DOHH2 (cell line): Measurements from ENCODE around the gene DDX60.

Source experiments
- EZH2phosphoT487 ChIP-seq: fragments of 200-600 bp; sonication (generic); IDR thresholded peaks from 2 replicates; pipeline ENCODE4 v1.6.1; 2017; ENCODE audit warnings: borderline replicate concordance, mild to moderate bottlenecking, antibody characterized with exemption, low read length, moderate library complexity, mixed read lengths
- TF ChIP-seq, protein P1 (sequence below): fragments of 200-600 bp; sonication (generic); IDR thresholded peaks from one replicate; pipeline ENCODE4 v1.5.1; 2014; ENCODE audit warnings: antibody characterized with exemption, mild to moderate bottlenecking, low read depth, low read length; ENCODE audit not compliant: poor library complexity, severe bottlenecking

- TF ChIP-seq, protein P1, sequence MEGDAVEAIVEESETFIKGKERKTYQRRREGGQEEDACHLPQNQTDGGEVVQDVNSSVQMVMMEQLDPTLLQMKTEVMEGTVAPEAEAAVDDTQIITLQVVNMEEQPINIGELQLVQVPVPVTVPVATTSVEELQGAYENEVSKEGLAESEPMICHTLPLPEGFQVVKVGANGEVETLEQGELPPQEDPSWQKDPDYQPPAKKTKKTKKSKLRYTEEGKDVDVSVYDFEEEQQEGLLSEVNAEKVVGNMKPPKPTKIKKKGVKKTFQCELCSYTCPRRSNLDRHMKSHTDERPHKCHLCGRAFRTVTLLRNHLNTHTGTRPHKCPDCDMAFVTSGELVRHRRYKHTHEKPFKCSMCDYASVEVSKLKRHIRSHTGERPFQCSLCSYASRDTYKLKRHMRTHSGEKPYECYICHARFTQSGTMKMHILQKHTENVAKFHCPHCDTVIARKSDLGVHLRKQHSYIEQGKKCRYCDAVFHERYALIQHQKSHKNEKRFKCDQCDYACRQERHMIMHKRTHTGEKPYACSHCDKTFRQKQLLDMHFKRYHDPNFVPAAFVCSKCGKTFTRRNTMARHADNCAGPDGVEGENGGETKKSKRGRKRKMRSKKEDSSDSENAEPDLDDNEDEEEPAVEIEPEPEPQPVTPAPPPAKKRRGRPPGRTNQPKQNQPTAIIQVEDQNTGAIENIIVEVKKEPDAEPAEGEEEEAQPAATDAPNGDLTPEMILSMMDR: no peak
- no peak for TF ChIP-seq EZH2phosphoT487
These were observed 115.2 kb downstream of the DDX60 start for GRCh38 chr4:168203233-168203911.
